CD4-positive, alpha-beta T cell (primary cell): Measurements from ENCODE around the gene PDLIM3. TPM values are rescaled to one million over a fixed set of nuclear protein-coding genes. Genes with fewer than 3 reads are reported as not detected.

Experiments used
- ATAC-seq: fragments of 200-7000 bp; cut with Tn5 transposase; one replicate; pipeline ENCODE4 v1.10.0; 2022; ENCODE audit warnings: mild to moderate bottlenecking; ENCODE audit not compliant: poor library complexity
- CTCF ChIA-PET: fragments of 350-600 bp; sonication (Branson Sonifier 250); formaldehyde crosslinking; loops from one replicate; lab custom pipeline; 2021; ENCODE audit warnings: antibody characterized with exemption, inconsistent platforms; lab: Charles Lee
- POLR2A ChIA-PET: fragments of 350-600 bp; sonication (Branson Sonifier 250); formaldehyde crosslinking; loops from one replicate; lab custom pipeline; 2021; ENCODE audit warnings: antibody characterized with exemption, inconsistent platforms; lab: Charles Lee
- DNase-seq, 14 experiments: peaks; one replicate each; pipeline ENCODE4 v3.0.0-alpha.2; 2013 to 2020; ENCODE audit warnings: mixed read lengths in 2 of 14
- H3K27ac ChIP-seq, 2 donors: one replicate each; pipeline versions ENCODE4 v1.5.1 to v1.7.0; 2013; ENCODE audit warnings: low read length in 2 of 2, low read depth in 1 of 2, mild to moderate bottlenecking in 1 of 2
- H3K27me3 ChIP-seq, 2 experiments: 1 replicate in 1 of 2; 2 replicates in 1 of 2; pipeline versions ENCODE4 v1.6.1 to v1.7.0; 2013; ENCODE audit warnings: low read length in 2 of 2, control low read depth in 1 of 2, mild to moderate bottlenecking in 1 of 2, moderate library complexity in 1 of 2; ENCODE audit not compliant: insufficient read depth in 2 of 2, control insufficient read depth in 1 of 2
- H3K36me3 ChIP-seq: one replicate; pipeline ENCODE4 v1.6.1; 2013; ENCODE audit warnings: low read length, control low read depth; ENCODE audit not compliant: insufficient read depth
- H3K4me1 ChIP-seq: one replicate; pipeline ENCODE4 v1.6.1; 2013; ENCODE audit warnings: low read length, control low read depth; ENCODE audit not compliant: insufficient read depth
- H3K4me3 ChIP-seq: one replicate; pipeline ENCODE4 v1.5.1; 2013; ENCODE audit warnings: mild to moderate bottlenecking, low read length, moderate library complexity
- H3K9me3 ChIP-seq, 2 experiments: 1 replicate in 1 of 2; 2 replicates in 1 of 2; pipeline versions ENCODE4 v1.6.1 to v1.7.0; 2013; ENCODE audit warnings: low read length in 2 of 2, mild to moderate bottlenecking in 2 of 2, control low read depth in 1 of 2, moderate library complexity in 1 of 2; ENCODE audit not compliant: control insufficient read depth in 1 of 2, insufficient read depth in 1 of 2
- H3K27ac Mint-ChIP-seq: one replicate; pipeline ENCODE4 v1.8.0; 2020; ENCODE audit warnings: mixed read lengths
- H3K27me3 Mint-ChIP-seq: one replicate; pipeline ENCODE4 v1.8.0; 2021; ENCODE audit warnings: mixed read lengths
- H3K36me3 Mint-ChIP-seq: one replicate; pipeline ENCODE4 v1.8.0; 2021; ENCODE audit warnings: low read depth, mixed read lengths
- H3K4me1 Mint-ChIP-seq: one replicate; pipeline ENCODE4 v1.8.0; 2021; ENCODE audit warnings: low read depth, mixed read lengths
- H3K4me3 Mint-ChIP-seq: one replicate; pipeline ENCODE4 v1.8.0; 2020; ENCODE audit warnings: mild to moderate bottlenecking, mixed read lengths
- H3K9me3 Mint-ChIP-seq: one replicate; pipeline ENCODE4 v1.8.0; 2020; ENCODE audit warnings: mixed read lengths
- CTCF ChIP-seq: fragments of 200-600 bp; IDR thresholded peaks from one replicate; pipeline ENCODE4 v1.8.0; 2022; ENCODE audit warnings: antibody characterized with exemption, mild to moderate bottlenecking
- intact Hi-C, 2 experiments: fragments of 100-400 bp; cut with DNase I in 1 of 2; cut with micrococcal nuclease in 1 of 2; formaldehyde crosslinking; loops; one replicate each; pipeline versions ENCODE4 v1.15.1 to v1.9.0; 2023 to 2025; cut with DNase I, micrococcal nuclease
- total RNA-seq, 174 experiments: library from RNA in 2 of 174; stranded (reverse) in 2 of 174; gene quantifications; one replicate each; pipeline ENCODE4 v1.2.3 and lab custom pipeline; 2021 to 2026

Gene PDLIM3
- total RNA-seq, 2 experiments from 2014 or later = not detected

DNA sequence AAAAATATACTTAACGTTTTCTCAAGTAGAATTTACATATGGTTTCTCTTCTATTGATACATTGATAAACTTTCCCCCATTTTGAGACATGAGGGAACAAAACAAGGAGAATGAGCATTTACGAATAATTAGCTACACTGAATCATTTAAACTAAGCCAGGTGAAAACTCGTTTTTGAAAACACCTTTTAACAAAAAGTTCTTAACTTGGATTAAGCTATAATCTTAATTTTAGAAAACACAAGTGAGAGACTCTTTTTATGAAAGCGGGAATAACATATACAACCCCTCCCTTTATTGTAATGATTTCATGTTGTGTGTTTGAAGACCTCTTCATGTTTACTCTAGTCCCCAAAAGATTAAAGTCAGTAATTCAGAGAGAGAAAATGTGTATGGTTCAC lies 20.1 kb downstream of the PDLIM3 start:
- peaks cover 74% of the 10 kb centered on the region for H3K27me3 Mint-ChIP-seq
- ATAC-seq (no peak), DNase-seq (no peak)
- H3K4me3 Mint-ChIP-seq = no peak overlapping the region
- Histone ChIP-seq H3K27ac (no peak overlapping the region), H3K27me3 (peaks cover 22 to 26% of the 10 kb centered on the region in 2 experiments), H3K4me1 (peaks cover 16% of the 10 kb centered on the region), H3K36me3 (no peaks in the 10 kb centered on the region), H3K9me3 (no peaks in the 10 kb centered on the region), H3K4me3 (no peak overlapping the region)
- no peaks in the 10 kb centered on the region for H3K36me3 Mint-ChIP-seq
- TF ChIP-seq CTCF = no peak
- H3K4me1 Mint-ChIP-seq = peaks cover 23% of the 10 kb centered on the region
- CTCF ChIA-PET = no interaction called here
- POLR2A ChIA-PET = no interaction called here
- H3K27ac Mint-ChIP-seq = no peak overlapping the region
- H3K9me3 Mint-ChIP-seq = no peaks in the 10 kb centered on the region
- intact Hi-C loops = no loop called here

DNA sequence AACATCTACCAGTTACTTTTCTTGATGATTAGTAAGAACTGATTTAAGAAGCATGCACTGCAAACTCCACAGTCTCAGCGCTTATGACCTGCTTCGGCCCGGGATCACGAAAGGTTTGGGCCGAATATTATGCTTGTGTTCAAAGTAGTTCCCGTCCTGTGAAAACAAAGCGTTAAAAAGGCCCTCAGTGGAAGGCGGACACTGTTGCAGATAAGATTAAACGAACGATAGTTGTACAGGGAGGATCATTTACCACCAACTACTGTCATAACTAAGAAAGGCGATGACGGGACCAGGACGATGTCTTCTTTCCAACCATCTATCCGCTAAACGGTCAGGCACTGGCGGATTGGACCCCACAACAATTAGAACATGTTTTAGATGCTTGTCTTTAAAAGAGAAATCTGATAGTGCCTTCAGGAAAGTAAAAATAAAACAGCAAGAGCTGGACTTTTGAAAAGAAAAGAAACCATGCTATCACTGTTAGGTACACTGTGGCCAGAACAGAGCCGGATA lies 21.1 kb downstream of the PDLIM3 start:
- Histone ChIP-seq H3K4me3 (no peak overlapping the region), H3K4me1 (peaks cover 16% of the 10 kb centered on the region), H3K9me3 (no peaks in the 10 kb centered on the region), H3K27me3 (peaks cover 22 to 31% of the 10 kb centered on the region in 2 experiments), H3K36me3 (no peaks in the 10 kb centered on the region), H3K27ac (no peak overlapping the region)
- CTCF ChIA-PET = no interaction called here
- H3K4me3 Mint-ChIP-seq = no peak overlapping the region
- DNase-seq (no peak), ATAC-seq (no peak)
- intact Hi-C loops = no loop called here
- peaks cover 23% of the 10 kb centered on the region for H3K4me1 Mint-ChIP-seq
- peaks cover 76% of the 10 kb centered on the region for H3K27me3 Mint-ChIP-seq
- POLR2A ChIA-PET = no interaction called here
- no peaks in the 10 kb centered on the region for H3K9me3 Mint-ChIP-seq
- H3K36me3 Mint-ChIP-seq = no peaks in the 10 kb centered on the region
- TF ChIP-seq CTCF = no peak
- H3K27ac Mint-ChIP-seq = no peak overlapping the region

GRCh38 chr4:185513489-185514181 lies 21.7 kb downstream of the PDLIM3 start:
- Mint-ChIP-seq H3K36me3 (no peaks in the 10 kb centered on the region), H3K9me3 (no peaks in the 10 kb centered on the region), H3K27ac (no peak overlapping the region), H3K27me3 (peaks cover 77% of the 10 kb centered on the region), H3K4me1 (peaks cover 23% of the 10 kb centered on the region), H3K4me3 (peak overlapping the region; percentile 3)
- CTCF ChIA-PET = no interaction called here
- no peaks in the 10 kb centered on the region for H3K9me3 ChIP-seq
- POLR2A ChIA-PET = no interaction called here
- intact Hi-C loops = no loop called here
- peaks cover 16% of the 10 kb centered on the region for H3K4me1 ChIP-seq
- H3K36me3 ChIP-seq = no peaks in the 10 kb centered on the region
- H3K27ac ChIP-seq = no peak overlapping the region
- ATAC-seq (peak; percentile 29), DNase-seq (peak in 3 of 14 experiments; percentile 32 to 51 (median 32))
- H3K4me3 ChIP-seq = no peak overlapping the region
- no peak for TF ChIP-seq CTCF
- peaks cover 22 to 31% of the 10 kb centered on the region in 2 experiments for H3K27me3 ChIP-seq
